Suppressor macrophage treated with lipopolysaccharide for 1 hour (primary cell): Measurements from ENCODE around the gene UGT1A3.

ENCODE experiments used
- DNase-seq, 3 donors: peaks; one replicate each; pipeline ENCODE4 v3.0.0-alpha.2; 2020 to 2022

Gene UGT1A3

DNA sequence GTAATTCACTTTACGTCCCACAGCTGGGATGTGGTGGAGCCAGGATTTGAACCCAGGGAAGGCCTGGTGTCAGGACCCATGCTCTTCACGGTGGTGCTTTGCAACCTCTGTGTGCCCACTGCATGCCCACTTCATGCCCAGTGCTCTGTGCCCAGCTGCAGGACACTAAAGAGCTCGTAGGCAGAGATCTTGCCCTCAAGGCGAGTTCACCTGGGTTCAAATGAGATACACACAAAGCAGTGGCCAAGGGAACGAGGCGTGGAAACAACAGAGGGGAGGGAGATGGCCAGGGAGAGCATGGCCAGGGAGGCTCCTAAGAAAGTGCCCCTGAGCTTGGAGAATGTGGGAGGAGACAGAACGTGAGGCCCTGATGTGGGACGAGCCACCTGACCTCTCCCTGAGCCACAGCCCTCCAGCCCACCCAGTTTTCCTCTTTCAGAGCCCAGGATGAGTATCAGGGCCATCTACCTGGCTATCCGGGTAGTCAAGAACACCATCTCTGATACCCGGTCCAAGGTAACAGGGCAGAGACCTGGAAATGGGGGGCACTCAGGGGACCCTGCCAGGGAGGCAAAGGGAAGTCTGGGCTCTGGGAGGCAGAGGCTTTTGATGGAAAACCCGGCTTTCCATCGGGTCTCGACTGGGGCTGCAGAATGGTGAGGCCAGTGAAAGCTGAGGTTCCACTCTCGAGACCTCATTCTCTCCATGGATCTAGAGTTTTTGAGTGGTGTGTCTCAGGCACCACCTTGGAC is 69.7 kb downstream of the UGT1A3 start:
- DNase-seq: no peak

DNA sequence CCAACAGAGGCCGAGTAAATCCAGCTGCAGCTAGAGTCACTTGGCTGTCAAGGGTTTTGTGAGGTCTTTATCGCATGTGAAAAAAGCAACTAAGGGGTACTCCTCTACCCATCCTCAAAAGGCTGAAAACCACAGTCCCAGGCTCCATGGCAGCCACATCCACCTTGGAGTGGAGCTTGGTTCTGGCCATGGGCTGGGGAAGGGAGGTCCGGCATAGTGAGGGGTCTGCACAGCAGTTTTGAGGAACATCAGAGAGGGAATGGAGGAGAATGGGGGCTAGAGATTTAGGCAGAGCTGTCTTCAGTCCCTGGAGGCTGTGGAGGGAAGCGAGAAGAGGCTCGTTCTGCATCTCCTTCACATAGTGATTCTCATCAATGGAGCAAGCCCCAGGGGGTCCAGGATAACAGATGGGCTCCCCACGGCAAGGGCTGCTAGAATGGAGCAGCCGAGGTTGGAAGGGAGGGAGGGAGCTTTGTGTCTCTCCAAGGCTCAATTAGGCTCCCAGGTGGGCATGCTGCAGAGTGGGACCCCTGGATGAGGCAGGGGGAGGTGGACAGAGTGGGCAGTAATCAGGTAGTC is 70.3 kb downstream of the UGT1A3 start:
- DNase-seq: no peak

DNA sequence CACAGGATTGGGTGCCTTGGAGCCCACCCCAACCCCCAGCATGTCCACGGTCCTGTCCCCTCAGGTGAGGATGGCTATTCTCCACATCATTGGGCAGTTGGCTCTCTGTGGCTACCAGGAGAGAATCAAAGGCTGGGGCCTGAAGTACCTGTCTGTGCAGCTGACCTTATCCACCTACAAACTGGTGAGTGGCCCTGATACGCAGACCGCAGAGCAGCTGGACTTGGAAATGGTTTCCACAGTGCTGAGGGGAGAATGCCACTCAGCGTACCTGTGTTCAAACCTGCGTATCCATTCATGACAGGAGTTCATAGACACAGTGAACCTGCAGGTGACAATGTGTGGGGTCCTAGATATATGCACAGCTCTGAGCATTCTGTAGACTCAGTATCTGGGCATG is 70.9 kb downstream of the UGT1A3 start:
- no peak for DNase-seq

DNA sequence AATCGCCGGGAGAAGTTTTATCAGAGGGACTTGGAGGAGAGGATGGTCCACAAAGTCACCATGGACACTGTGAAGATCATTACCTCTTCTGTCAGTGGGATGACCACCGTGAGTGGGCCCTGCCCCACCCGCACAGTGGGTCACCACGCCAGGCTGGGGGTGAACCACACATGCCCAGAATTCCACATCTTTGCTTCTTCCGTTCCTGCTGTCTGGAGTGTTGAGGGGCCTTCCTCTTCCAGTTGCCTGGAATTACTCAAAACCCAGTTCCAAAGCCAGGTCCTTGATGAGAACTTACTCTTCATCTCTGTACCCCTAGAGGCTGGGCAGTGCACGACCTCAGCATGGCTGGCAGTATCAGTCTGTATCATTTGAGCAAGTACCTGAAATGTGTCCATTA is 71.4 kb downstream of the UGT1A3 start:
- DNase-seq: no peak

DNA sequence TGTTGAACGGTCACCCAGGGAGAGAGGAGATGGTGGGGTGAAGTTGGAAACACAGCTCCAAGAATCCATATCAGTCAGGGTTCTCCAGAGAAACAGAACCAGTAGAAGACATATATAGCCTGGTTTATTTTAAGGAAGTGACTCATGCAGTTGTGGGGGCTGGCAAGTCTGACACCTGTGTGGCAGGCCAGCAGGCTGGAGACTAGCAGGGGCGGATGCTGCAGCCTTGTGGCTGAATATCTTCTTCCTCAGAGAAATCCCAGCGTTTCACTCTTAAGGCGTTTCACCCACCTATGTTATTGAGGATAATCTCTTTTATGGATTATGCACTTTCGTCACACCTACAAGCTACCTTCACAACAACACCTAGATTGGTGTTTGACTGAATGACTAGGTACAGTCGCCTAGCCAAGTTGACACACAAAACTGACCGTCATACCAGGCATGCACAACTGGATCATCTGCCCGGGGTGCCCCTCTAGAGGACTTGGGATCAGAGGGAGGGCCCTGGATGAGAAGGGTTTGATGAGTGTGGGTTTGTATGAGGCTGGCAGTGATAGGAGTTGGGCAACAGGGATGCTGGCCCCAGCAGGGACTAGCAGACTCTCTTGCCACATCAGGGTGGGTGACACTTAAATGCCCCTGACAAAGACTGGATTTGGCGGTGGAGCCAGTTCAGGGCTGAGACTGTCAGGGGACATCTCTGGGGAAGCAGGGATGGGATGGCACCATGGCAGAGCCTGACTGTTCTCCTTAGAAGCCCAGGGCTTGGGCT is 72.7 kb downstream of the UGT1A3 start:
- no peak for DNase-seq

DNA sequence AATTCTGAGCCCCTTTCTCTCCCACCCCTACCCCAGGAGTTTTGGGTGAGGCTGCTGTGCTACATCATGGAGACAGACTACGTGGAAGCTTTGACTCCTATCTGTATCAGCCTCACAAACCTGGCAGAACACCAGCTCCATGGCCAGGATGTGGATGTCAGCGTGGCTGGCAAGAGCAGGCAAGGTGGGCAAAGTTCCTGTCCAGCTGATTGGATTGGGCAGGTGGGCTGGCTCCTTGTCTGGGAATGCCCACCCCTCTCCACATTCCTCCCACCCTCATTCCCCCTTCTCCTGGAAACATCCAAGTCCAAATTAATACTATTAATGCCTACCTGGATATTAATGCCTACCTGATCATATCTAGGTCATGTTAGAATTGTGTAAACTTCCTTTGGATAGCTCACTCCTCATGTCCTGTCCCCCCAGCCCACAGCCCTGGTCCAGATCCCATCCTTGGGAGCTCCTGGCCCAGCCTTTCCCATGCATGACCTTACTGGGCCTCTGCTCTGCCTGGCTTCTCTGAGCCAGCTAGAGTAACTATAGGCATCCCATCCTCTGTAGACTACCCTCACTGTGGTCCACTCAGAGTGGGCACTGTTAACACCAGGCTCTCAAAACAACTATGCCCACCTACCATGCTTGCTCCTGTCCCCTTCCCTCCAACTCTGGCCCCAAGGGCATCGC is 73.4 kb downstream of the UGT1A3 start:
- DNase-seq: no peak

DNA sequence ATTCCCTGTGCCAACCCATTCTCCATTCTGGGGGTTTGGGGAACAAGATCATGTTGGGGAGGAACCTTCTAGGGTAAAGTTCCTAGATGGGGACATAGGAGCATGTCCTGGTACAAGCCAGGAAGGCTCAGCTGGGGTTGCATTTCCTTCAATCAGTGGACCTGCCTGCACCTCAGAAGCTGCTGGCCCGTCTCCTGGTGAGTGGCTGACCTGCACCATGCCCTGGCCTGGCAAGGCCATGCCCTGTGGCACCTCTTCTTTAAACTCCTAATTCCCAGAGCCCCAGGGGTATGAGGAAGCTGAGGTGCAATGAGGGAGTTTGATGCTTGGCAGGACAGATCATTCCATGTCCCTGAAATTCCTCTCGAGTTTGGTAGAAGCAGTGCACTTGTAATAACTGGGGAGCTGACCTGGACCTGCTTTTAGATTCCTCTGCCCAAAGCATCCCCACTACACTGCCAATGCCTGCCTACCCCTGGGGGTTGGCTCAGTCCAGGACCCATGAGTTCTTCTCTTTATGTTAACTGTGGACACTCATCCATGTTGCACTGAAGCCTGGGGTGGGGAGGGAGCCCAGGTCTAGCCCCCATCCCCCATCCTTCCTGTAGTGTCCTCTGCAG is 74.6 kb downstream of the UGT1A3 start:
- DNase-seq: no peak

DNA sequence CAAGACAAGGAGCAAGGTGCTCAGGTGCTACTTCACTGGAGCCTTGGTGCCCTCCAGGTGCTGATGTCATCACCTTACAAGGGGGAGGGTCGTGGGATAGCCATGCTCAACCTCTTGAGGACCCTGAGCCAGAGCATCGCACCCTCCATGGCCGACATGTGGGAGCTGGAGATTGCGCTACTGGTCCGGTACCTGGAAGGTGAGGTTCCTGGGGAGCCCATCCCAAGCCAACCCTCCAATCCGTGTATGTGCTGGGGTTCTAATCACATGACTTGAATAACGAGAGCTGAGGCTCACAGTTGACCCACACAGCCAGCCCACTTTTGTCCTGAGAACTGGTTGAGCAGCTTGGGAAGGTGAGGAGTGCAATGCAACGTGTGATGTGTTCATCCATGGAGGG is 75.2 kb downstream of the UGT1A3 start:
- no peak for DNase-seq

DNA sequence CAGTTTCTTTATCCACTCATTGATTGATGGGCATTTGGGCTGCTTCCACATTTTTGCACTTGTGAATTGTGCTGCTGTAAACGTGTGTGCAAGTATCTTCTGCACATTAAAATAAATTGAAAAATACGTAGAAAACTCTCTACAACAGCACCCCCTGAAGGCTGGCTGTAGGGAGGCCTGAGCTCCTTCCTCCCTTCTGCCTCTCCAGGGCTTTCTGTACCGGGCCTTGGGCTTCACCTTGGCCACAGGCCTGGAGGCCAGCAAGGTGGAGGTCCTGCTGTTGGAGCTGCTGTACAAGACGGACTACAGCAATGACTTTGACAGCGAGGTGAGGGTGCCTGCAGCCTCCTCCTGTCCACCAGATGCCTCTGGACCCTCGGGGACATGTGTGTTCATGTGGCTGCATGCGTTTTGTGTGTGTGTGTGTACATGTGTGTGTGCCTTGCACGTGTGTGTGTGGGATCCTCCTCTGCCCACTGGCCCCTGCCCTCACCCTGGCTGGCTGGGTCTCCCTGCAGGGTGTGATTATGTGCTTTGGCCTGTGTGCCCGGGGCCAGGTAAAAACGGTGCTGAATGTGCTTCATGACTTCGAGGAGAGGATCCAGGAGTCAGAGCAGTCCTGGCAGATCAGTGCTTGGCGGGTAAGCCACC is 78.5 kb downstream of the UGT1A3 start:
- no peak for DNase-seq

DNA sequence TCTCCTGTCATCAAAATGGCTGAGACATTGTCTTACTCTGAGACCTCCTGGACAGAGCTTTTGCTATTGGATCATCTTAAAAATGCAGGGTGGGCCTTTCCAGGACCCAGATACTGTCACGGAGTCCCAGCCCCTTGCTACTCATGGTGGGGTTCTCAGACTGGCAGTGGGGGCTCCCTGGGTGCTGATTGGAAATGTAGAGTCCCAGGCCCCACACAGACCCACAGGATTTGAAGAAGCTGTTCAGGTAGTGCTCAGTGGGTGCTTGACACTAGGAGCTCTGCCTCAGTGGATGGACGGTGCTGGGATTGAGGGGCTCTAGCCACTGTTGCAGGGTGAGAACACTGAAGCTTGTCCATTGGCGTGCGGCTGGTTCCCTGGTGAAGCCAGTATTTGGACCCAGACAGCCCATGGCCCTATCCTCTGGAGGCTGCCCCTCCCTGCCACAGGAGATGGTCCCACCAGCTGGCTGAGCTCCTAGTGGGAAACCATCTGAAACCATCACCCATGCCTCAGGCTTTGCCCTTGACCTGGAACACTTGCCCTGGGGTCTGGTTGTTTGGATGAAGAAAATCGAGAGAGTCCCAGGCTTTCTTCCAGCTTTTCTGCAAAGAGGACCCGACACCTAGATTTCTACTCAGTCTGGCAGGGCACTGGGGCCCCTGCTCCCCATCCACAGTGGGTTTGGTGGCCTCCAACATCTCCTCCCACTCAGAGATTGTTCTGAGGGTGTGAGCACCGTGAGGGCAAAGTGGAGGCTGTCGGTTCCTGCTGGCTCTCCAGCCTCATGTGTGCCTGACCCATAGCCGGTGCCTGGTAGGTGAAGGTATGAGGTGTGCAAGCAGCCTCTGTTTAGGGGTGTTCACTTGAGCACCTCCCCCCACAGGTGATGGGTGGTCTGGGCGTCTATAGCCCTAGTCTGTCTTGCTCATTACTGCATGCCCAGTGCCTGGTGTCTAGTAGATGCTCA is 79.4 kb downstream of the UGT1A3 start:
- DNase-seq: no peak

DNA sequence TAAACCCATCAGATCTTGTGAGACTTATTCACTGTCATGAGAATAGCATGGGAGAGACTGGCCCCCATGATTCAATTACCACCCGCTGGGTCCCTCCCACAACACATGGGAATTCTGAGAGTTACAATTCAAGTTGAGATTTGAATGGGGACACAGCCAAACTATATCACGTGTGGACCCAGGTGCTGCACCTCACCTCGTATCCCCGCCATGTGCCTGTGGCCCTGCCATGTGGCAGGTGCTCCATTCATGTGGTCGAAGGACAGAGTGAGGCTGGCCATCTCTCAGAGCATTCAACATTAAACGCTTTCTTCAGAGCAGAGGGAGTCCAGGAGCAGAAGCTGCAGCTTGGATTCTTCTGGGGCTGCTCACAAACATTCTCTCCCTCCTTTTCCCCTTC is 81.5 kb downstream of the UGT1A3 start:
- DNase-seq: peak in 1 of 3 donors; percentile 12

DNA sequence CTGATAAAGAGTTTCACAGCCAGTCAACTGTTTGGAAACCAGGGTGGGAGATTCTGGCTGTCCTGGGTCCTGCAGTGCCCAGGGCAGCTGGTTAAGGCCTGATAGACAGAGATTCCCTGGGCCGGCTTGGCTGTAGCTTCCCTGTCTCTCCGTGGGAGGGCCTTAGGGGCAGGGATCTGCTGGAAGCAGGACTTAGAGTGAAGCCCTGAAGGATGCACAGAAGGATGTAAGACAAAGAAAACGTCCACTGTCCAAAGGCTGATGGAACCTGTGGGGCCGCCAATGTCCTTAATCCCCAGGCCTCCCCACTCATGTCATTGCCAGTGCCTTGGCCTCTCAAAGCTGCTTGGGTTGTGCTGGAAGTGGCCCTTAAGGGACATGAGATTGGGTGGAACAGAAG is 82.2 kb downstream of the UGT1A3 start:
- no peak for DNase-seq

DNA sequence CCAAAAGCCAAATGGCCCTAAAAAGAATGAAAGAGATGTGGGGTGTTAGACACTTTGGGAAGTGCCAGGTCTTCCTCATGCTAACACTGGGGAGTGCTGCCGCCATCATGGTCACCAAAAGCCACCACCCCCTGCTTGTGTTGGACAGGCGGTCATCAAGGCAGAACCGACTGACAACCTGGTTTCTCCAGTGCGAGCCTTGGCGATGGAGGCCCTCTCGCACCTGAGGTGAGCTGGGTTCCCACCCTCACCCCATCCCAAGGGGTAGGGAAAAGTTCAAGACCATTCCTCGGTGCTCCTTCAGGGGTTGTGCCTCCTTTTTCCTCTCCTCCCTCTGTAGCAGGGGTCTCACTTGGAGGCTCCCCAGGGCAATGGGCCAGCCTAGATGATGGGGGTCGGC is 82.9 kb downstream of the UGT1A3 start:
- no peak for DNase-seq

DNA sequence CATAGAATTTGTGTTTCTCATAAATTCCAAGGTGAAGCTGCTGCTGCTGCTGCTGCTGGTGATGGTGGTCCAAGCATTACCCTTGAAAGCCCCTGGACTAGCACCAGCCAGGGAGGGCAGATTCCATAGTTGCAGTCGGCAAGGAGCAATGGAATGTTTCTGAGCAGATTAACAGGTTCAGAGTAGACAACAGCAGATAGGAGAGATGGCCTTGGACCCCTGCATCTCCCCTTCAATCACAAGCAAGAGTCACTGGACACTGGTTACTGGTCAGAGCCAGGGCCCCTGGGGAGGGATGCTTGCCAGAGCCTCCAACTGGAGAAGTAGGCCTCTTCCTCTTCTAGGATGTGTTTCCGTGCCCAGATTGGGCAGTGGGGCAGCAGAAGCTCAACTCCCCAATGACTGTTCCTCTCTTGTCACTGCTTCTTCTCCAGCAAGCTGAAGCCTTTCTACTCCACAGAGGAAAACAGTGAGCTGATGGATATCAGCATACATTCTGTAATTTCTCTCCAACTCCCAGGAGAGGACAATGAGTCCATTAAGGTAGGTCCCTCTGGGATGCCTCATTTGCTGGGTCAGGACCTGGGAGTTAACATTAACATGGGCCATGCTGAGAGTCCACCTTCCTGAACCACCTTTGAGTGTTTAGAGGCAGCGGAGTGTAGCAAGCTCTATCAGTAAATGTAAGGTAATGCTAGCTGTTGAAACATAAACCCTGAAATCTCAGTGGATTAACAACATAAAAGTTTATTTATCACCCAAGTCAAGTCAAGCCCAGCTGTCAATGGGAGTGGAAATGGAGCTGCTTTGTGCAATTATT is 84.6 kb downstream of the UGT1A3 start:
- no peak for DNase-seq

DNA sequence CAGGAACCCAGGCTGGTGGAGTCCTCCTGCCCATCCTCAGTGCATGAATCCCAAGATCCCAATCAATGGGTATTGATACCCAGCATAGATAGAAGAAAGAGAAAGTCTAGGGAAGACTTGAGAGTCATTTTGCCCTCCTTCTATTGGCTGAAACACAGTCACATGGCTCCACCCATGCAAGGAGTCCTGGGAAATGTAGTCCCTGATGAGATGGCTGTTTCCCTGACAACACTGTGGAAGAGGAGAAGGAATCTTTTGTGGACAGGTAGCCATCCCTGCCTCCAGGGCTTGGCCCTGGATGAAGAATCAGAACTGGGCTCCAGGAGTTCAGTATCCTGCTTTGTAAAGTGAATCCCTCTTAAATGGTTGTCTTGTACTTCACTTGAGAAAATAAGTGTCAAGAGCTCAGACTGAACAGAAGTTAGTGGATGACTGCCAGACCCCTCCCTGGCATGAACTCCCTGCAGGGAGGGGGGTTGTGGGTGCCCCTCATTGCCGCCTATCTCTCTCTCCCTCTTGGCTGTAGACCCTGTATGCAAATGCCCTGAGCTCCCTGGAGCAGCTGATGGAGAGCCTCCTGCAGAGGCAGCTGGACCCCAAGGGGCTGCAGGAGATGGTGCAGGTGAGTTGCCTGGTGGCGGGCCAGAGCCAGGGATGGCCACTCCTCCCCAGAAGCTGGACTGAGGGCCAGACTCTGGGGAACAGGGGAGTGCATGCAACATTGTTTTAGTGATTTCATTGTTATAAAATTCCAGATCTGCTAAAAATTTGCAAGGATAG is 85.4 kb downstream of the UGT1A3 start:
- DNase-seq: no peak

DNA sequence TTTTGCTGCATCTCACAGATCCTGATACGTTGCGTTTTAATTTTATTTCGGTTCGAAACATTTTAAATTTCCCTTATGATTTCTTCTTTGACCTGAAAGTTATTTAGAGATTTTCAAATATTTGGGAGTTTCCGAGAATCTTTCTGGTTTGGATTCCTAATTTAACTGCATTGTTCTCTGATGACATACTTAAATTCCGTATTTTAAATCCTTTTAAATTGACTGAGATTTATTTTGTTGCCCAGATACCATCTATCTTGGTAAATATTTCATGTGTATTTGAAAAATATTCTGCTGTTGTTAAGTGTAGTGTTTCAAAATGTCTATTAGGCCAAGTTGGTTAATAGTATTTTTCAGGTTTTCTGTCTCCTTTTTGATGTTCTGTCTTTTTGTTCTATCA is 87.0 kb downstream of the UGT1A3 start:
- DNase-seq: no peak

DNA sequence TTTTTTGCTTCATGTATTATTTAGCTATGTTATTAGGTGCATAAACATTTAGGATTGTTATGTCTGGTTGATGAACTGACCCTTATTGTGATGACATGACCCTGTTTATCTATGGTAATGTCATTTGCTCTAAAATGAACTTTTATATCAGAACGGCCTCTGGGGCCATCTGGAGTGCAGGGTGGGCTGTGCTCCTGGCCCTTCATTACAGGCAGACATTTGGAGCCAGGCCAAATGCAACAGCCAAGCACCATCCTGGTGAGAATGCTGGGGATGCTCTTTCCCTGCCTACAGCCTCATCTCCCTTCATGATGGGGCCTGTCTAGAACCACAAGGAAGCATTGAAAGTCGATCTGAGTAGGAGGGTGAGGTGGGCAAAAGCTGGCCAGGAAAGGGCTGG is 87.5 kb downstream of the UGT1A3 start:
- no peak for DNase-seq

DNA sequence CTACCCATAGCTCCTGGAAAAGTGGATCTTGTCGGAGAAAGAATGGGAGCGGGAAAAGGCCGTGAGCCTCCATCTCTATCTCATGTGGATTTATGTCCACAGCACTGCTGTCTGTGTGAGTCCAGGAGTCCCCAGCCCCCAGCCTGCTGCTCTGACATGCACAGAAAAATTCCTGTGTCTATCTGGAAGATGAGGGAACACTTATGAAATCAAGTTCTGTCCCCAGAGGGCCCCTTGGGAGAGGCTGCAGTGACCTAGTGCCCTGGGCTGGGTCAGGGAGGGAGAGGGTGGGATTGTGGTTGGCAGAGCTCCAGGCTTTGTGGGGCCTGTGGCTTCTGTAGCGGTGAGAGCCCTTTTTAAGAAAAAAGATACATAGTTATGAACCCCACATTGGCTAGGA is 87.9 kb downstream of the UGT1A3 start:
- no peak for DNase-seq

DNA sequence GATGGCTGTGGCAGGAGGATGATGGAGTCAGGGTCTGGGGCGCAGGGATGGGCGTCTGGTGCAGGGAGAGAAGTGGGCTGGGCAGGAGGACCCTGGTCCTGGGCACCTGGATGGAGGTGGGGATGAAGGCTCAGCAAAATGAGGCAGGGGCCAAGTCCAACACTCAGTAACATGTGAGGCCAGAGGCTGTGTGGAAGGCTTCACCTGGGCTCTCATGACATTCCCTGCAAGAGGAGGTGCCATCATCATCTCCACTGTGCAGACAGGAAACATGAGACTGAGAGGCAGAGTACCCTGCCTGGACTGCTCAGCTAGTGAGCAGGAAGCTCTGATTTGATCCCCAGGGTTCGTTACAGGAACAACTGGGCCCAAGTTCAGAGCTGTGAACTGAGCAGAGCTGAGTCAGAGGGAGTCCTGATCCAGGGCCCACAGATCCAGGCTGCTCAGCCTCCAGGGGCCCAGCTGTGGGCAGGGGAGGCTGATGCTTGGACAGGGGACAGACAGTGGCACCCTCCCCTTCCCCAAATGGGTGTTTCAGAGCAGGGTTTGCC is 88.6 kb downstream of the UGT1A3 start:
- no peak for DNase-seq
